Raji (cell line): Measurements from ENCODE around the gene CABCOCO1.

ENCODE experiments used
- POLR2A ChIP-seq: IDR thresholded peaks from 2 replicates; pipeline ENCODE4 v1.6.1; 2011; ENCODE audit warnings: low read depth, low read length, control low read depth; ENCODE audit not compliant: insufficient read depth

The CABCOCO1 gene

GRCh38 chr10:61733358-61733940 lies 70.7 kb downstream of the CABCOCO1 start:
- no peak for TF ChIP-seq POLR2A

GRCh38 chr10:61735882-61736281 lies 73.2 kb downstream of the CABCOCO1 start:
- no peak for TF ChIP-seq POLR2A

DNA sequence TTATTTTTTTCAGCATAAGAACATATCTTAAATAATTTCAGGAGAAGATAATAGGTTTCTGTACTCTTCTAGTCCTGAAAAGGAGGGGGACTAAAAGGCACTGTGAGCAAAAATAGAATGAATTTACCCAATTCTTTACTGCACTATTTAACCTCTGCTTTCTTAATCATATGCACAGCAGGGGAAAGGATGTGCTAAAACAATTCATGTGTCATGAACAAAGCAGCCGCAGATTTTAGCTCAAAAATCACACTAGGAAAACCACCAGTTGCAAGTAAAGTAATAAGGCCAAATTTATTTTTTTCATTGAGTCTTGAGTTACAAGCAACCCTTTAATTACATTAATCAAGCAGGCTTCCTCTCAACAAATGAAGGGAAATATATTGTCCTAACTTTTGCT lies 80.1 kb downstream of the CABCOCO1 start:
- no peak for TF ChIP-seq POLR2A

GRCh38 chr10:61744469-61744868 lies 81.7 kb downstream of the CABCOCO1 start:
- no peak for TF ChIP-seq POLR2A

- TF ChIP-seq POLR2A = no peak
Measured at GRCh38 chr10:61746377-61746776, 83.6 kb downstream of the CABCOCO1 start.

GRCh38 chr10:61747307-61747706 lies 84.6 kb downstream of the CABCOCO1 start:
- TF ChIP-seq POLR2A = no peak

DNA sequence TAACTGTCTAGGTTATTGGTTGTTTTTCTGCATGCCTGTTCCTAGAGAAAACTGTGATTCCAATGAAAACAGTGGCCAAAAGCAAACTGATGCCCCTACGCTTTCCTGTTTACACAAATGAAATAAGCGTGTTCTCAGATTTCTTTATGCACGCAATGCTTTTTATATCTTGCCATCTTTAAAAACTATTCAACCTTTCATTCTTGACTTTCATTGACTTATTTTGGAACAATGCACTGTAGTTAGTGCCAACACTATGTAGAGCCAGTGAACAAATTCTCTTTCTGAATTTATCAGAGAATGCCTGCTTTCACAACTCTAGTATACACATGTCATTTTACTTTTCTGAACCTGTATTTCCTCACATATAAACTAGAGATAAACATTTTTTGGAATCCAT lies 86.6 kb downstream of the CABCOCO1 start:
- TF ChIP-seq POLR2A = no peak

DNA sequence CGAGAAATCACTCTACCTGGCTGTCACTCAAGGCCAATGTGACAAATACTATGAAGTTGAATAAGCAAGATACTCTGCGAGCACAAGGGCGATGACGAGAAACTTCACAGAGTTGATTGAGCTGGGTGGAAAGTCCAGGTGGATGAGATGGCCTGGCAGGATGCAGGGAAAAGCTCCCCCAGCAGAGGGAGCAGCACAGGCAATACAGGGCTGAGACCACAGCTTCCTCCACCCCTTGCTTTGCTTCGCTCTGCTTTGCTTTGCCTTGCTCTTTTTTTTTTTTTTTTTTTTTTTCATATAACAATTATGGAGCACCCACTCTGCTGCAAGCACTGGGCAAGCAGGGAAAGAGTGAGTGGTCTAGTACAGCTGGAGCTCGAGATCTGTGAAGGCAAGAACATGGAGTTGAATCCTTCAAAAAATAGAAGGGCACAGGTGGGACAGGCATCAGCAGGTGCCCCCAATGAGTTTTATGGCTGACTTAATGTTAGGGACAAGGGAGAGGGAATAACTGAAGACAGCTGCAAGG lies 88.3 kb downstream of the CABCOCO1 start:
- TF ChIP-seq POLR2A = no peak

DNA sequence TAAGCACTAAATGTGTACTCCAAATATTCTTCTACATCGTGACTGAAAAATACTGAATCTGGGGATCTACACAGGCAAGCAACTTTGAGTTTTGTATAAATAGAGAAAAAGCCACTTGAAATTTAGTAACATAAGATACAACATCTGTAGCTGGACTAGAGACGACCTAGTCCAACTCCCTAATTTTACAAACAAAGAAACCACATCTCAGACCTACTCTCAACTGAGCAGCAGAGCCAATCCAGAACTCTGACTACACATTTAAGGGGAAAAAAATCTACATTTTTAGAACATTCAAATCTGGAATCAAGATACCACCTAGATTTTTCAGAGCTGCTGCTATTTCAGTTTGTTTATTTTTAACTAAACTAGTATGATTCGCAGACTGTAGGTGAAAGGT lies 88.9 kb downstream of the CABCOCO1 start:
- no peak for TF ChIP-seq POLR2A

DNA sequence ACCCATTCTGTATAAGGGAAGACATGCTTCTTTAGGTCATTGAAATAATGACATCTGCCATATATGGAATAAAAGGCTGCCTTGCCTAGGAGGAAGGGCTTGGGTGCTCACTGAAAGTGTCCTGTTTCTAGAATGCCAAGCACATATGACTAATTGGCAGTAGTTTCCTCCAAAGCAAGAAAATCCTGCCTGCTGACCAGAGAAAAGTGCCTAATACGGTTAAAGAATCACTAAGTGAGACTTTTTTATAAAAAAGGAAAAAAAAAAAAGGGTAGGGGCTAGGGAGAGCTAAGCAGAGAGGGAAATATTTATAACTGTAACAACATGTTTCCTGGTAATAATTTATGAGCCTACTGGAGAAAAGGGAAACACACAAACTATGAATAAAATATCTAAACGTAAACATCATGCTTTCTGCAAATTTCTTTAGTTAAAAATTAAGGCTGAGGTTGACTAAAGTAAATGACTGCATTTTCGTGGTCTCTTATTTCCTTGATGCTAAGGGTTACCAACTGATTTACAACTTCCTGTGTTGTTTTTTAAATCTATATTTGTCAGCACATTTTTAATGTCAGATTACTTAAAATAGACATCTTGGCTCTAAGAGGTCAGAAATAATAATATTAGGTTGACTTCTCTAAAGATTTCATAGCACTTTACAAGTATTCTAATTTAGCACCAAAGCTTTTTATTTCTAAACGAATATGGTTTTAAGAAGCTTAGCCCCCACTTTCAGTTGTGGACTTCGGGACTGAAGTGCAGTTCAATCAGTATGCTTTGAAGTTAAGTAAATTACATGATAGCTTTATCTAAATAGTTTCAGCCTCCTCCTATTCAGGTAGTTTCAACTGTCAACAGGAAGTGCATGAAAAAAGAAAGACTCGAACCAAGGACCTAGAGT lies 89.6 kb downstream of the CABCOCO1 start:
- no peak for TF ChIP-seq POLR2A

GRCh38 chr10:61753453-61753852 lies 90.7 kb downstream of the CABCOCO1 start:
- TF ChIP-seq POLR2A = no peak

DNA sequence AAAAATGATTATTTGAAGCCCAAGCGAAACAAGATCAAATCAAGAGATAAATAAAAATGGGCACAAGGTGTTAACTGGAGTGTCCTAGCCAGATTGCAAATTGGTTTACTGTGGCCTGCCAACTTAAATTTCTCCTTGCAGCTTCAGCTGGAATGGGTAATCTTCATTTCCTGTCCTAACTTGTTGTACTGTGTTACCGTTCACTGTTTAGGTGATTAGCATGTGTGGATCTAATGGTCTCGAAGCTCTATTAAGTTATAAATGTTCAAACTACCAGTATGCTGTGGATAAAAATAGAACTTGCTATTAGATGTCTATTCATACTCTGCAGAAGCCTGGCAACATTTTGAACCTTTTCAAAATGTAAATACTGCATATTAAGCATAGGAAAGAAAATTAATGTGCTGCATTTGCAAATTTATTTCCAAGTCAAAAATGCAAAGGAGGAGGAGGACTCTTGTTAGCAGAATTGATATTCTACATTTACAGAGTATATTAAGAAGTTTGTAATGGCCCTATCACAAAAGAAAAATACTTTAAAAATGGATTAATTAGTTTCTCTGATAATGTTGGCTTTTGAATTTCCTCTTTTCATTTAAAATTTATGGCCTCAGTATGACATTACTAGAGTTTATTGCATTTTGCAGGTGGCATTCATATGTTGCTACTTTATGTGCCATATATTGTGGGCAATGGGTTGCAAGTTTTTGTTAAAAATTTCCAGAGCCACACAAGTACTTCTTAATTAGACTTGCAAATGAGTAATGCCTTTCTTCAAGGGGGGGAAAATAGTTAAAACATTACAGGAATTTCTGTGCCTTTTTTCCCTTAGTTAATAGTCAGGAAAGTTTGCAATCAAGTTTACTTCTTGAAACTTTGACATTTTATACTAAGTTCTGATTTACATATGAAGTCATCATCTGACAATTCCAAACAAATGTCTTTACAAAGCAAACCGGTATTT lies 92.1 kb downstream of the CABCOCO1 start:
- no peak for TF ChIP-seq POLR2A

DNA sequence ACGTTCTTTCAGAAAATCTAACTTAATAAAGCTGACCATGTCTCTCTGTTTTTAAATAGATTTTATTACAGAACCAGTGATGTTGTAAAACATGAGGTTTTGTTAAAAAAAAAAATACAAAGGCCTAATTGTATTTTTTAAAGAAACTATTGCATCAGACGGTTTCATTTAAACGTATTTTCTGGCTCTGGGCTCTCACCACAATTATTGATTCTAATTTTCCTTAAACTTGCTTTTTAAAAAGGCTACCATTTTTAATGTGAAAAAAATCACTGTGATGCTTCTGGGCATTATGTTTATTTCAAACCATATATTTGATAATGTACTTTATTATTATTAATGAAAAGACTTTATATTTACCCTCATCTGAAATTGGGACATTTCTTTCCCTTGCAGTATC lies 94.3 kb downstream of the CABCOCO1 start:
- TF ChIP-seq POLR2A = no peak

DNA sequence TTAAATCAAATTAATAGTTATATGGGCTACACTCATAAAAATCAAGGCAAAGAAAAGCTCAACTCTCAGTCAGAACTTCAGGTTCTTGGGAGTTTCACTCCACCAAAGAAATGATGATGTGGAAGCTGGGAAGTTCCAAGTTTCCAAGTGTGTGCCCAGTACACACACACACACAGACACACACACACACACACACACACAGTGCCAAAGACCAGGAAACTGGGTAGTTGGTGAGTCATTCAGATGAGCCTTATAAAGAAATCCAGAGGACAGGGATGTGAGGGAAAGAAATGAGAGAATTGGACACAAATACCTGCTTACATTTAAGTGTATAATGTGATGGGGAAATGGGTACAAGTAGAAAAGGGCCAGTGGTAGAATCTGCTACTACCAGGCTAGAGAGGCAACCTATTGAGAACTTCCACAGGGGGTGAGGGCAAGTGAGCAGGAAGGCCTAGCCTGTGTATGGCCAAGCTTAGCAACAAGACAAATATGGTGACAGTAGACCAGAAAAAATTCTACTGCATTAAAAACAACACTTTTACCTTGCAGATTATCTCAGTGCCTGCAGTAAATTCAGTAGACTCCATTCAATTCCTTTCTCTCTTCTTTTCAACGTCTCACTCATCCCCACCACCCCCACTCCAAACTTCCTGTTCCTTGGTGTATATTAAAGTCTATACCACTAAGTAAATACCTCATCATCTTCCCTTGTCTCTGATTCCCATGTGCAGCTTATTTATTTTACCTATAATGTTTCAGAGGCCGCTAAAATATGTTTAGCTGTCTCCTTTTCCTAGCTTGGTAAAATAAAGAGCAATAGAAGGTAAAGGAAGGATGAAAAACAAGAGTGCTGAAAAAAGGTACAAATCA lies 95.0 kb downstream of the CABCOCO1 start:
- TF ChIP-seq POLR2A = no peak
